GM19397 (cell line): ENCODE data around the gene SPTLC3.

Experiments
- ATAC-seq: cut with Tn5 transposase; IDR thresholded peaks from one replicate; pipeline ENCODE4 v1.9.1; 2021; ENCODE audit warnings: mild to moderate bottlenecking, moderate library complexity; ENCODE audit not compliant: unreplicated experiment

SPTLC3 gene

GRCh38 chr20:13028673-13029072, 19.9 kb downstream of the SPTLC3 start:
- no peak for ATAC-seq

GRCh38 chr20:13029687-13030375, 21.1 kb downstream of the SPTLC3 start:
- no peak for ATAC-seq

GRCh38 chr20:13031751-13032150, 23.0 kb downstream of the SPTLC3 start:
- ATAC-seq = no peak

- ATAC-seq = no peak
Observed at GRCh38 chr20:13034115-13034514, 25.3 kb downstream of the SPTLC3 start.

GRCh38 chr20:13034936-13035335, 26.2 kb downstream of the SPTLC3 start:
- ATAC-seq = no peak

- no peak for ATAC-seq
Observed at GRCh38 chr20:13035399-13036152, 26.8 kb downstream of the SPTLC3 start.

GRCh38 chr20:13037727-13038126, 29.0 kb downstream of the SPTLC3 start:
- no peak for ATAC-seq

GRCh38 chr20:13041574-13042457, 33.0 kb downstream of the SPTLC3 start:
- ATAC-seq = no peak

GRCh38 chr20:13042458-13042794, 33.7 kb downstream of the SPTLC3 start:
- no peak for ATAC-seq

- ATAC-seq = no peak
Observed at GRCh38 chr20:13046409-13046808, 37.6 kb downstream of the SPTLC3 start.

- no peak for ATAC-seq
Observed at GRCh38 chr20:13054011-13054410, 45.2 kb downstream of the SPTLC3 start.

- ATAC-seq = no peak
Observed at GRCh38 chr20:13058666-13059389, 50.1 kb downstream of the SPTLC3 start.

GRCh38 chr20:13059398-13060136, 50.8 kb downstream of the SPTLC3 start:
- no peak for ATAC-seq

GRCh38 chr20:13060327-13060726, 51.6 kb downstream of the SPTLC3 start:
- no peak for ATAC-seq

- no peak for ATAC-seq
Observed at GRCh38 chr20:13061381-13061780, 52.6 kb downstream of the SPTLC3 start.

- no peak for ATAC-seq
Observed at GRCh38 chr20:13062789-13063188, 54.0 kb downstream of the SPTLC3 start.

GRCh38 chr20:13068336-13068735, 59.6 kb downstream of the SPTLC3 start:
- ATAC-seq = no peak

GRCh38 chr20:13081877-13082276, 73.1 kb downstream of the SPTLC3 start:
- no peak for ATAC-seq

GRCh38 chr20:13082378-13082777, 73.6 kb downstream of the SPTLC3 start:
- ATAC-seq = no peak

GRCh38 chr20:13085275-13085674, 76.5 kb downstream of the SPTLC3 start:
- no peak for ATAC-seq
